HCT116 (cell line): ENCODE measurements around the gene NOTO. TPM values are rescaled to one million over a fixed set of nuclear protein-coding genes. Genes with fewer than 3 reads are reported as not detected.

Source experiments
- ATAC-seq: fragments of 200-7000 bp; cut with Tn5 transposase; 2 replicates; pipeline ENCODE4 v1.9.1; 2020; ENCODE audit warnings: mild to moderate bottlenecking, moderate library complexity
- BruUV-seq: library from RNA; stranded (reverse); fragments of 400-500 nt; replicated peaks from 2 replicates; lab custom pipeline; 2021; lab: Mats Ljungman, UMichigan
- CTCF ChIA-PET: fragments of 300-600 bp; sonication (Branson Sonifier 250); formaldehyde crosslinking; loops from one replicate; lab custom pipeline; 2021; ENCODE audit warnings: antibody characterized with exemption; lab: Charles Lee
- POLR2A ChIA-PET: fragments of 300-600, 350-600 bp; sonication (Branson Sonifier 250); formaldehyde crosslinking; loops from one replicate; lab custom pipeline; 2021; ENCODE audit warnings: antibody characterized with exemption; lab: Charles Lee
- RAD21 ChIA-PET, 2 experiments: fragments of 300-600 bp; sonication (Branson Sonifier 250); formaldehyde crosslinking; loops; one replicate each; lab custom pipeline; 2023; ENCODE audit warnings: low total read pairs in 2 of 2; ENCODE audit not compliant: uncharacterized antibody in 2 of 2, unreplicated experiment in 2 of 2, low non-redundant PET in 1 of 2; lab: Charles Lee
- DNase-seq: peaks from one replicate; pipeline ENCODE4 v3.0.0-alpha.2; 2010; ENCODE audit warnings: low read depth, low spot score
- H2AFZ ChIP-seq: fragments of 200-600 bp; shearing (Covaris generic), sonication (generic); 2 replicates; pipeline ENCODE4 v1.6.1; 2017; ENCODE audit warnings: low read depth, mixed run types, mixed read lengths, antibody characterized with exemption, low read length; ENCODE audit not compliant: poor library complexity, severe bottlenecking
- H3K27ac ChIP-seq: 2 replicates; pipeline ENCODE4 v1.5.1; 2012; ENCODE audit warnings: low read depth, low read length
- H3K27me3 ChIP-seq: fragments of 200-600 bp; sonication (generic); 2 replicates; pipeline ENCODE4 v1.6.1; 2016; ENCODE audit warnings: mixed run types, low read length, mixed read lengths; ENCODE audit not compliant: insufficient read depth
- H3K36me3 ChIP-seq, 2 experiments: fragments of 200-500 bp in 1 of 2; fragments of 200-600 bp in 1 of 2; sonication (Bioruptor generic) in 1 of 2; sonication (generic) in 1 of 2; 2 replicates each; pipeline versions ENCODE4 v1.5.1 to v1.6.1; 2014 to 2016; ENCODE audit warnings: low read length in 2 of 2, inconsistent platforms in 1 of 2, mixed read lengths in 1 of 2, mixed run types in 1 of 2; ENCODE audit not compliant: insufficient read depth in 2 of 2, control insufficient read depth in 1 of 2
- H3K4me1 ChIP-seq, 2 experiments: fragments of 200-600 bp in 1 of 2; sonication (generic) in 1 of 2; 2 replicates each; pipeline versions ENCODE4 v1.5.1 to v1.6.1; 2012 to 2017; ENCODE audit warnings: low read length in 2 of 2, inconsistent platforms in 1 of 2, mild to moderate bottlenecking in 1 of 2, mixed read lengths in 1 of 2, mixed run types in 1 of 2, moderate library complexity in 1 of 2; ENCODE audit not compliant: insufficient read depth in 2 of 2, control insufficient read depth in 1 of 2
- H3K4me2 ChIP-seq: fragments of 200-600 bp; sonication (generic); 2 replicates; pipeline ENCODE4 v1.6.1; 2017; ENCODE audit warnings: mixed run types, low read length, mixed read lengths
- H3K4me3 ChIP-seq, 2 experiments: fragments of 200-600 bp in 1 of 2; sonication (generic) in 1 of 2; replicated peaks in 1 of 2; 2 replicates each; pipeline ENCODE4 v1.5.1; 2011 to 2016; ENCODE audit warnings: low read length in 2 of 2, control low read depth in 1 of 2, low read depth in 1 of 2, mild to moderate bottlenecking in 1 of 2, mixed read lengths in 1 of 2, mixed run types in 1 of 2
- H3K79me2 ChIP-seq: fragments of 200-600 bp; sonication (generic); 2 replicates; pipeline ENCODE4 v1.6.1; 2017; ENCODE audit warnings: mild to moderate bottlenecking, mixed run types, low read length, moderate library complexity, mixed read lengths; ENCODE audit not compliant: insufficient read depth
- H3K9ac ChIP-seq: fragments of 200-600 bp; sonication (generic); 2 replicates; pipeline ENCODE4 v1.6.1; 2016; ENCODE audit warnings: low read length, mixed read lengths
- H3K9me2 ChIP-seq: fragments of 200-600 bp; sonication (generic), shearing (Covaris generic); 2 replicates; pipeline ENCODE4 v1.6.1; 2017; ENCODE audit warnings: mixed run types, mild to moderate bottlenecking, moderate library complexity; ENCODE audit not compliant: insufficient read depth
- H3K9me3 ChIP-seq, 2 experiments: fragments of 200-500 bp in 1 of 2; fragments of 200-600 bp in 1 of 2; sonication (Bioruptor generic) in 1 of 2; sonication (generic) in 1 of 2; 2 replicates each; pipeline ENCODE4 v1.6.1; 2014 to 2017; ENCODE audit warnings: low read length in 2 of 2, mixed read lengths in 2 of 2, inconsistent platforms in 1 of 2, low read depth in 1 of 2, mild to moderate bottlenecking in 1 of 2, mixed run types in 1 of 2, moderate library complexity in 1 of 2; ENCODE audit not compliant: control insufficient read depth in 1 of 2, insufficient read depth in 1 of 2
- H4K20me1 ChIP-seq: fragments of 200-600 bp; sonication (generic), shearing (Covaris generic); 2 replicates; pipeline ENCODE4 v1.6.1; 2017; ENCODE audit warnings: mixed run types, mild to moderate bottlenecking, moderate library complexity; ENCODE audit not compliant: insufficient read depth
- CBX3 ChIP-seq: IDR thresholded peaks from 2 replicates; pipeline ENCODE4 v1.6.1; 2012; ENCODE audit warnings: low read depth
- CEBPB ChIP-seq: IDR thresholded peaks from 2 replicates; pipeline ENCODE4 v1.6.1; 2012; ENCODE audit warnings: low read depth
- EGR1 ChIP-seq: IDR thresholded peaks from 2 replicates; pipeline ENCODE4 v1.6.1; 2012; ENCODE audit warnings: low read depth
- ELF1 ChIP-seq: IDR thresholded peaks from 2 replicates; pipeline ENCODE4 v1.6.1; 2012; ENCODE audit warnings: low read depth, borderline replicate concordance
- MAX ChIP-seq: IDR thresholded peaks from 2 replicates; pipeline ENCODE4 v1.6.1; 2012
- SIN3A ChIP-seq: IDR thresholded peaks from 2 replicates; pipeline ENCODE4 v1.6.1; 2012; ENCODE audit warnings: low read depth
- SP1 ChIP-seq: IDR thresholded peaks from 2 replicates; pipeline ENCODE4 v1.6.1; 2012; ENCODE audit warnings: low read depth
- TCF7L2 ChIP-seq: IDR thresholded peaks from 2 replicates; pipeline ENCODE4 v1.7.0; 2011; ENCODE audit warnings: borderline replicate concordance, inconsistent platforms; ENCODE audit not compliant: insufficient read depth, insufficient read length; ENCODE audit errors: extremely low read depth
- YY1 ChIP-seq: IDR thresholded peaks from 2 replicates; pipeline ENCODE4 v1.6.1; 2011; ENCODE audit warnings: low read length, low read depth, moderate library complexity, mild to moderate bottlenecking; ENCODE audit not compliant: insufficient replicate concordance; ENCODE audit errors: extremely low read depth
- ZBTB33 ChIP-seq: IDR thresholded peaks from 2 replicates; pipeline ENCODE4 v1.6.1; 2011; ENCODE audit warnings: mild to moderate bottlenecking, low read length, moderate library complexity; ENCODE audit not compliant: insufficient replicate concordance; ENCODE audit errors: extremely low read depth
- ZFX ChIP-seq: fragments of 450-650 bp; IDR thresholded peaks from 2 replicates; pipeline ENCODE4 v1.6.1; 2017
- ZNF274 ChIP-seq: fragments of 200-500 bp; sonication (Bioruptor generic); IDR thresholded peaks from 2 replicates; pipeline ENCODE4 v1.6.1; 2014; ENCODE audit warnings: mild to moderate bottlenecking, low read depth, low read length, inconsistent platforms
- intact Hi-C: fragments of 100-400 bp; cut with micrococcal nuclease; formaldehyde crosslinking; loops from 2 replicates; pipeline ENCODE4 v1.10.0; 2022
- total RNA-seq: library from RNA; stranded (reverse); gene quantifications from one replicate; pipeline ENCODE4 v1.2.1, GENCODE V29; 2021; ENCODE audit not compliant: unreplicated experiment

NOTO gene
- total RNA-seq, 1 experiment from 2014 or later = not detected

GRCh38 chr2:73172963-73173362 lies 29.4 kb upstream of the NOTO start:
- no peaks in the 10 kb centered on the region for H3K9me2 ChIP-seq
- intact Hi-C loops = no loop called here
- no peak overlapping the region for H3K27ac ChIP-seq
- no peak for ATAC-seq
- no peaks in the 10 kb centered on the region for H3K9me3 ChIP-seq
- no peak overlapping the region for H3K9ac ChIP-seq
- H3K4me2 ChIP-seq = no peak overlapping the region
- H3K36me3 ChIP-seq = no peaks in the 10 kb centered on the region
- no peak for DNase-seq
- ChIA-PET RAD21 (no interaction called here), CTCF (no interaction called here), POLR2A (no interaction called here)
- no TSS peak for BruUV-seq
- no peaks in the 10 kb centered on the region for H3K27me3 ChIP-seq
- H3K79me2 ChIP-seq = no peaks in the 10 kb centered on the region
- no peaks in the 10 kb centered on the region for H4K20me1 ChIP-seq
- no peak overlapping the region for H2AFZ ChIP-seq
- peaks cover 9 to 13% of the 10 kb centered on the region in 2 experiments; a peak in 3 of 4 replicates for H3K4me1 ChIP-seq
- H3K4me3 ChIP-seq = no peak overlapping the region
- TF ChIP-seq YY1 (no peak), CEBPB (no peak), TCF7L2 (no peak), EGR1 (no peak)

- H3K27me3 ChIP-seq = no peaks in the 10 kb centered on the region
Measured at GRCh38 chr2:73173781-73174180, 28.6 kb upstream of the NOTO start.

More at GRCh38 chr2:73173781-73174180, 28.6 kb upstream of the NOTO start:
- ChIA-PET CTCF (no interaction called here), RAD21 (no interaction called here), POLR2A (no interaction called here)
- no peak overlapping the region for H3K27ac ChIP-seq
- no peaks in the 10 kb centered on the region for H3K9me2 ChIP-seq
- no peak overlapping the region for H3K9ac ChIP-seq
- H3K79me2 ChIP-seq = no peaks in the 10 kb centered on the region
- TF ChIP-seq ZNF274 = no peak
- TF ChIP-seq SP1 = no peak
- no peak for TF ChIP-seq ZBTB33
- no peak for TF ChIP-seq SIN3A
- no peak for TF ChIP-seq ELF1
- no peak for TF ChIP-seq ZFX
- no peak for TF ChIP-seq CBX3
- TF ChIP-seq MAX = no peak
- intact Hi-C loops = no loop called here
- no TSS peak for BruUV-seq
- no peaks in the 10 kb centered on the region for H3K9me3 ChIP-seq
- H3K36me3 ChIP-seq = no peaks in the 10 kb centered on the region
- DNase-seq = no peak
- peaks cover 9 to 14% of the 10 kb centered on the region in 2 experiments; a peak in 3 of 4 replicates for H3K4me1 ChIP-seq
- H4K20me1 ChIP-seq = no peaks in the 10 kb centered on the region
- H3K4me3 ChIP-seq = no peak overlapping the region
- no peak overlapping the region for H2AFZ ChIP-seq
- H3K4me2 ChIP-seq = no peak overlapping the region
- no peak for ATAC-seq
